Measurements from ENCODE around the gene PEX11G. TPM values are rescaled to one million over a fixed set of nuclear protein-coding genes. Genes with fewer than 3 reads are reported as not detected.

Gene PEX11G
- total RNA-seq, 4 donors from 2014 or later: 4.4 to 9.9 (median 4.7) TPM

- no peak for DNase-seq (ENCODE audit: low spot score)
- ATAC-seq (ENCODE audit: low FRiP score): no peak
- no peak for TF ChIP-seq CTCF (IDR thresholded peaks at IDR 0.05)
Measured at GRCh38 chr19:7489609-7490044, 792 bp upstream of the PEX11G start.

- ATAC-seq (ENCODE audit: low FRiP score) (no peak), DNase-seq (ENCODE audit: low spot score) (no peak)
- no peak for TF ChIP-seq CTCF (IDR thresholded peaks at IDR 0.05)
Measured at GRCh38 chr19:7486923-7487322, 1.9 kb downstream of the PEX11G start.

- DNase-seq (ENCODE audit: low spot score): no peak
- no peak for TF ChIP-seq CTCF (IDR thresholded peaks at IDR 0.05)
- ATAC-seq (ENCODE audit: low FRiP score): no peak
Measured at GRCh38 chr19:7483720-7484201, 5.1 kb downstream of the PEX11G start.

- no peak for ATAC-seq (ENCODE audit: low FRiP score)
- TF ChIP-seq CTCF (IDR thresholded peaks at IDR 0.05): no peak
Measured at GRCh38 chr19:7482584-7483439, 6.0 kb downstream of the PEX11G start.

GRCh38 chr19:7480970-7481255 is 7.9 kb downstream of the PEX11G start:
- DNase-seq (ENCODE audit: low spot score) (no peak), ATAC-seq (ENCODE audit: low FRiP score) (no peak)
- TF ChIP-seq CTCF (IDR thresholded peaks at IDR 0.05): no peak

More at GRCh38 chr19:7482584-7483439, 6.0 kb downstream of the PEX11G start:
- DNase-seq (ENCODE audit: low spot score): no peak

GRCh38 chr19:7480222-7480969 is 8.4 kb downstream of the PEX11G start:
- DNase-seq (ENCODE audit: low spot score): no peak
- TF ChIP-seq CTCF (IDR thresholded peaks at IDR 0.05): no peak
- no peak for ATAC-seq (ENCODE audit: low FRiP score)
